Osteocyte (in vitro differentiated cells): ENCODE results near the gene ABHD2. TPM values are rescaled to one million over a fixed set of nuclear protein-coding genes. Genes with fewer than 3 reads are reported as not detected.

ENCODE experiments used
- DNase-seq: peaks from one replicate; pipeline ENCODE4 v3.0.0; 2021; ENCODE audit warnings: mixed read lengths; ENCODE audit not compliant: unreplicated experiment; ENCODE audit errors: extremely low spot score
- H3K27ac Mint-ChIP-seq: one replicate; pipeline ENCODE4 v1.8.0; 2021; ENCODE audit warnings: mild to moderate bottlenecking, mixed read lengths; ENCODE audit not compliant: unreplicated experiment
- H3K27me3 Mint-ChIP-seq: one replicate; pipeline ENCODE4 v1.8.0; 2021; ENCODE audit warnings: mixed read lengths; ENCODE audit not compliant: unreplicated experiment
- H3K36me3 Mint-ChIP-seq: one replicate; pipeline ENCODE4 v1.8.0; 2021; ENCODE audit warnings: mixed read lengths; ENCODE audit not compliant: unreplicated experiment
- H3K4me1 Mint-ChIP-seq: one replicate; pipeline ENCODE4 v1.8.0; 2021; ENCODE audit warnings: mixed read lengths; ENCODE audit not compliant: unreplicated experiment
- H3K4me3 Mint-ChIP-seq: one replicate; pipeline ENCODE4 v1.8.0; 2021; ENCODE audit warnings: mild to moderate bottlenecking, moderate library complexity, mixed read lengths; ENCODE audit not compliant: unreplicated experiment
- H3K9me3 Mint-ChIP-seq: one replicate; pipeline ENCODE4 v1.8.0; 2021; ENCODE audit warnings: mixed read lengths; ENCODE audit not compliant: unreplicated experiment
- CTCF ChIP-seq: fragments of 200-600 bp; sonication (generic); IDR thresholded peaks from 2 replicates; pipeline ENCODE4 v1.5.0; 2021; ENCODE audit warnings: antibody characterized with exemption, mild to moderate bottlenecking, moderate library complexity
- total RNA-seq: library from RNA; stranded (reverse); gene quantifications from 2 replicates; pipeline ENCODE4 v1.2.1, GENCODE V29; 2021

Gene ABHD2
- total RNA-seq, 1 donor from 2014 or later = 85.7 TPM

DNA sequence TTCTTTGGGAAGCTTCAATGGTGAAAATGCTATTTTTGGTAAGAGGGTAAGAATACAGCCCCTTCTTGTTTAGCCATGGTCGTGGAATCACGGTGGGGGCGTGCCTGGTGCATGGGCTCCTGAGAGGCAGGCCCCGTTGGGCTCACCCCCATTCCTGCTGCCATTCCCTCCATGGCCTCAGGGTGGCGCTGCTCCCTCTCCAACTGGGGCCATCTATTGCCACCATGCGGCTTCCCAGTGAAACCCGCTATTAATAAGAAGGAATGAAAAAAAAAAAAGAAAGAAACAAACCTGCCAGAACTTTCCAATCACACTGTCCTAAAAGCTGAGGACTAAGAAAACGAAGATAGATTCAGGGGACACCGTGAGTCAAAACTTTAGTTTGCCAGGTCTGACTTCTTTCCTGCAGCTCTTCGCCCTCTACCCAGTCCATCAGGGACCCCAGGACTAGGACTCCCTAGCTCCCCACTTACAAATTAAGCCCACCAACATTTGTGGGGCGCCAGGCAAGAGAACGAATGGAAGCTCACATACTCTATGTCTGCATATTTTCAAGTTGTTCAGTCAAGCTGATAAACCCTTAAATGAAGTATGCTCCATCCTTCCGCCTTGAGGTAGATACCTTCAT lies 30.6 kb upstream of the ABHD2 start:
- H3K27ac Mint-ChIP-seq = no peak overlapping the region
- no peaks in the 10 kb centered on the region for H3K9me3 Mint-ChIP-seq
- no peaks in the 10 kb centered on the region for H3K27me3 Mint-ChIP-seq
- DNase-seq = peak; percentile 95
- peaks cover 20% of the 10 kb centered on the region for H3K4me1 Mint-ChIP-seq
- TF ChIP-seq CTCF = peak; percentile 100
- no peaks in the 10 kb centered on the region for H3K36me3 Mint-ChIP-seq
- no peak overlapping the region for H3K4me3 Mint-ChIP-seq

- H3K4me3 Mint-ChIP-seq = no peak overlapping the region
- H3K27me3 Mint-ChIP-seq = no peaks in the 10 kb centered on the region
- no peaks in the 10 kb centered on the region for H3K9me3 Mint-ChIP-seq
- no peak overlapping the region for H3K27ac Mint-ChIP-seq
- no peak for TF ChIP-seq CTCF
- H3K36me3 Mint-ChIP-seq = no peaks in the 10 kb centered on the region
- DNase-seq = no peak
- H3K4me1 Mint-ChIP-seq = peaks cover 12% of the 10 kb centered on the region
Measured at GRCh38 chr15:89058376-89058775, 29.9 kb upstream of the ABHD2 start.

- Mint-ChIP-seq H3K9me3 (no peaks in the 10 kb centered on the region), H3K4me3 (no peak overlapping the region), H3K36me3 (no peaks in the 10 kb centered on the region), H3K4me1 (peaks cover 9% of the 10 kb centered on the region), H3K27ac (no peak overlapping the region), H3K27me3 (no peaks in the 10 kb centered on the region)
- TF ChIP-seq CTCF = no peak
- DNase-seq = no peak
Measured at GRCh38 chr15:89058876-89059405, 29.3 kb upstream of the ABHD2 start.

GRCh38 chr15:89066280-89066679 lies 22.0 kb upstream of the ABHD2 start:
- Mint-ChIP-seq H3K27me3 (no peaks in the 10 kb centered on the region), H3K36me3 (peaks cover 3% of the 10 kb centered on the region), H3K4me1 (no peaks in the 10 kb centered on the region), H3K27ac (no peak overlapping the region), H3K9me3 (peaks cover 22% of the 10 kb centered on the region), H3K4me3 (no peak overlapping the region)
- no peak for TF ChIP-seq CTCF
- DNase-seq = no peak

DNA sequence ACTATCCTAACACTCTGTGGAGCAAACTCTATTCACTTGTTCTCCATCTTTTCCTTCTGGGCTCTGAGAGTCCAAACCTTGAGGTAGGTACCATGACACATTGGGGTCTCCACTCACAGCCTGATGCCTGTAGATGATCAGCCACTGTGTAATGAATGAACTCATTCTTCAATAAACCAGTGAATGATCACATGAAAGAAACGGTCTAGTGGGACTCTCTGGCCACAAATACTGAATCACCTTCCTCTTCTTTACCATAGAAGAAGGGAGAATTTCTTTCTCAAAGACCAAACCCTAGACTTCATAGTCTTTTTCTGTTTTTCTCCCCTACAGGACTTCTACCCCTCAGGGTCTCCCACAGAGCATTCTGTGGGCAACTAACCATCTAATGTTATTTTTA lies 20.5 kb upstream of the ABHD2 start:
- no peak for TF ChIP-seq CTCF
- Mint-ChIP-seq H3K36me3 (peaks cover 3% of the 10 kb centered on the region), H3K4me3 (no peak overlapping the region), H3K27ac (no peak overlapping the region), H3K9me3 (peaks cover 22% of the 10 kb centered on the region), H3K27me3 (no peaks in the 10 kb centered on the region), H3K4me1 (no peaks in the 10 kb centered on the region)
- DNase-seq = no peak
